Measurements from ENCODE around the gene PAH.

PAH gene

GRCh38 chr12:102917026-102917787 is at the start of gene PAH:
PAH (minus strand) TSS chr12:102917244; CDS start chr12:102917130, 114 bp downstream.
- no peak for DNase-seq

GRCh38 chr12:102966200-102966863 is 49.3 kb upstream of the PAH start:
- DNase-seq: no peak

- no peak for DNase-seq
These were observed 48.5 kb upstream of the PAH start for GRCh38 chr12:102965281-102966155.

DNA sequence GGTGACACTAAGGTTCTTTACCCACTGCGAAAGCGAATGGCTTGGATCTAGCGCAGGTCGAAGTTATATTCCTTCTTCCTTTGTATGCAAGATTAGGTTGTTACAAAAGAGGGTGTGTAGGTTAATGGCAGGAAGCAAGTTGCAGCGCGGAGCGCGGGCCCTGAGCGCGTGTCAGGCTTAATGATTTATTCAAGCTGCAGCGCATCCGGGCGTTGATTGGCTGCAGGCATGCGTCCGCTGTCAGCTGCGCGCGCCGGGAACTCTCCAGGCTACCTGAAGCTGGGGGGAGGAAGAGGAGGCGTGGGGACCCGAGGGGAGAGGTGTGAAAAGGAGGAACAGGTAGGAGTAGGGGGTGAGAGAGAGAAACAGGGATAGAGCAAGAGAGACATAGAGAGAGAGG is 47.8 kb upstream of the PAH start:
- no peak for DNase-seq

DNA sequence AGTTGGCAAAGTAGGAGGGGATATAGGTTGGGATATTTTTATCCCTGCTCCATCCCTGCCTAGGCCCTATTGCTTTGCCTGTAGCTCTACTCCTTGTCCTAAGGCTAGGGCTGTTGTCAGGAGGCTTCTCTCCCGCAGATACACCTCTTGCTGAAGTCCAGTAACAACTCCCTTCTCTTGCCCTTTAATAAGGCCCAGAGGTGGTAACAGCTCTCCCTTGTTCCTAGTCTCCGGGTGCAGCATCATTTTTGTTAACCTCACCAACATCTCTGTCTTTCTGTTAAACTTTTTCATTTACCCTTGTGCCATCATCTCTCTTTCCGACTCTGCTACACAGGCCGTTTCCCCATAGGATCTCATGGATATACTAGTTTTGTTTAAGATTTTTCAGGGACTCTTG is 46.8 kb upstream of the PAH start:
- DNase-seq: no peak

GRCh38 chr12:102962986-102963385 is 45.9 kb upstream of the PAH start:
- DNase-seq: no peak

DNA sequence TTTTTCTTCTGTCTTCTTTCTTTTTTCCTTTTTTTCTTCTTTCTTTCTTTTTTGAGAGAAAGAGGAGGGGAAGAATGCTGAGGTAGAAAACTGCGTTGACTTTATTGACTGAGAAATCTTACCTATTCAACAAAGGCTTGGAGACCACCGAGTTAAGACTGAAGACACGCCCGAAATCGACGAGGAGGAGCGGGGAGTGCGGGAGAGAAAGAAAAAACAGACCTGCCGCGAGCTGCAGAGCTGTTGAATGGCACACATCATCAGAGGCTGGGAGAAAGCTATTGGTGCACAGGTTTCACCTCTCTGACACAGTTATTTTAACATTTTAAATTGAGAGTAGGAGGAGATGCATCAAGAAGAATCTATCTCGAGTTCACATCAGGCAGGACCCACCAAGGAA is 45.5 kb upstream of the PAH start:
- no peak for DNase-seq

- DNase-seq: no peak
These were observed 44.4 kb upstream of the PAH start for GRCh38 chr12:102961466-102961855.

GRCh38 chr12:102960766-102961465 is 43.9 kb upstream of the PAH start:
- DNase-seq: no peak

DNA sequence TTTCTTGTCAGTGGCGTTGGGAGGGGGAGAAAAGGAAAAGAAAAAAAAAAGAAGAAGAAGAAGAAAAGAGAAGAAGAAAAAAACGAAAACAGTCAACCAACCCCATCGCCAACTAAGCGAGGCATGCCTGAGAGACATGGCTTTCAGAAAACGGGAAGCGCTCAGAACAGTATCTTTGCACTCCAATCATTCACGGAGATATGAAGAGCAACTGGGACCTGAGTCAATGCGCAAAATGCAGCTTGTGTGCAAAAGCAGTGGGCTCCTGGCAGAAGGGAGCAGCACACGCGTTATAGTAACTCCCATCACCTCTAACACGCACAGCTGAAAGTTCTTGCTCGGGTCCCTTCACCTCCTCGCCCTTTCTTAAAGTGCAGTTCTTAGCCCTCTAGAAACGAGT is 42.3 kb upstream of the PAH start:
- DNase-seq: no peak

- DNase-seq: no peak
These were observed 41.8 kb upstream of the PAH start for GRCh38 chr12:102958830-102959176.

- DNase-seq: no peak
These were observed 41.2 kb upstream of the PAH start for GRCh38 chr12:102958073-102958829.

GRCh38 chr12:102957339-102958050 is 40.5 kb upstream of the PAH start, which contains the start of gene ASCL1:
ASCL1 (plus strand) TSS chr12:102957674; CDS start chr12:102958245, 571 bp downstream.
- no peak for DNase-seq

DNA sequence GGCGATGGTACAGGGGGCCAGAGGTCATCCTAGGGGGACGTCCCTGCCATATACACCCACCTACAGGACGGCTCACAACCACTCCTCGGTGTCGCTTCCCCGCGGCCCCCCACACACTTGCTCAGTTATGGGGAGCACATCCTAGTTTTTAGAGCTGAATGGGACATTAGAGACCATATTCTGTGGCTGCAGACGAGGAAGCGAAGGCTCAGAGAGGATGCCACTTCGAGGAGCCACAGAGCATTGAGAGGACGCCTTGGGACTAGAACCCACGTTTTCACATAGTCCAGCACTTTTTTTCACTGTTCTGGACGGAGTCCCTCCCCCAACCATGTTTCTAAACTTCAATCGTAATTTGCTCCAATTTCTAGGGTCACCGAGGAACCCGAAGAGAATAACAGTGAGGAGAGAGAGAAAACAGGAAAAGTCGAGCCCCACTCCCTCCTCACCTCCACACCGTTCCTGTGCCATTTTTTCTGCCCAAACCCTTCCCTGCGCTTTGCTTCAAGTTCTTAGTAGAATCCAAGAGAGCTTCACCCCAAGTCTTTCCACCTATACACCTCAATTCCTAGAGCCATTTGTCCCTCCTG is 39.8 kb upstream of the PAH start:
- no peak for DNase-seq

- DNase-seq: no peak
These were observed 39.1 kb upstream of the PAH start for GRCh38 chr12:102955926-102956737.

DNA sequence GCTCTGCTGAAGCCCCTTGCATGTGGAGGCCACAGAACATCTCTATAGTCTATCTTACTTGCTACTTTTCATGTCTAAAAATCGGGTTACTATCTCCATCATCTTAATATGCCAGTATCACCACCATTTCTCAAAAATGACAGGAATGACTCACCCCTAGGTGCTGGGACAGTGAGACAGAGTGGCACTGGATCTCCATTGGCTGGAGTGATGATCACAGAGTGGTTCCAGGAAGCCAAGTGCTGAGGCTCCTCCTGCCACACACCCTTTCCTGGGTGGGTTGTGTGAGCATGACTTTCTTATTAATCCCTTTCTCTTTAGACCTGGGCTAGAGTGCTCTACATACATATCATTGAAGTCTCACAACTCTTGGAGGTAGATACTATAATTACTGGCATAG is 37.1 kb upstream of the PAH start:
- DNase-seq: no peak

- no peak for DNase-seq
These were observed 36.2 kb upstream of the PAH start for GRCh38 chr12:102953221-102953620.

DNA sequence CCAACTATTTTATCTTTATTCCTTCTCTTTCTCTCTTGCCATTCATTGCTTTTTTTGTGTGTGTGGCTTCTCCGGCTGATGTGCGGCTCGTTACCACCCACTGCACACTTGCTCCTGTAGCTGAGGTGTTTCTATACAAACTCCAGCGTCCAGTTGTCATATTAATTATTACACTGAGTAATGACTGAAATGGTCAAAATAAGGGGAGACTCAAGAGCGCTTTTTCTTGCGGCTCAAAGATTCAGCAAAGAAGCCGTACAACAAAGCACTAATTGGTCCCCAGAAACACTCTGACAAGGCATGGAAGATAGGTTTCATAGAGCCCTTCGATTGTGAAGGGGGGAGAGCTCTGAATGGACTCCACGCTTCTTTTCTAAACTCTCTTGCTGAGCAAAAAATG is 34.8 kb upstream of the PAH start:
- DNase-seq: no peak

DNA sequence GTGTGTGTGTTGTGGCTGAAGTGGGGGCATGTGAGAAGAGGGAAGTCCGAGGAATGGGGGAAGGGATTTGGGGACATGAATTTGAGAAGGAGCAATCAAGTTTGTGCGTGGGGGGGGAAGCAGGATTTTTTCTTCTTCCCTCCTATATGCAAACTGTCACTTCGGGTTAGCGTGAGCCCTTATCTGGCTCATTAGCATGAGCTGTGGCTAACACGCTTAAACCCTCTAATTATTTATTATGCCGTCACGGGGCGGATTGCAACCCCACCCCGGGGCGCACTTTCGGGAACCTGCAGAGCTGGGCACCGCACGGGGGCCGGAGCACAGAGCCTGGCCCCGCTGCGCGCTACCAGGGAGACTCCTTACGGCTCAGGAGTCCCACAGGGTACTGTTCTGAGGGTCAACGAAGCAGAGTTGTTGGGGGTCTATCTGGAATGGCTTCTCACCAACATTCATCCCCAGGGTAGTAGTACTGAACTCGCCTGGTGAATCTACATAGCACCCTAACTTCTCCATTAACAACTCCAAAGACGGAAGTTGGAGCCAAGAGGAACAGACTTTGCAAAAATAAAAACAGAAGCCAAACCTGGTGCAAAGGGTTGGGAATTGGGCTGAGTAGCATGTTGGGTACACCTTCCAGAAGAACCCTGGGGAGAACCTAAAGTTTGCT is 34.0 kb upstream of the PAH start:
- no peak for DNase-seq

Data from GF-D8 (cell line).